HepG2 (cell line): ENCODE data around the gene WDR89. TPM values are rescaled to one million over a fixed set of nuclear protein-coding genes. Genes with fewer than 3 reads are reported as not detected.
"Not testable (repeated sequence)": the region's sequence is repeated elsewhere in the genome, so short reads cannot be mapped to it uniquely, and the experiment has no call there.

ENCODE experiments used
- ATAC-seq: fragments of 200-7000 bp; cut with Tn5 transposase; 3 replicates; pipeline ENCODE4 v1.9.1; 2020; ENCODE audit warnings: mild to moderate bottlenecking, moderate library complexity
- BruUV-seq: library from RNA; stranded (reverse); fragments of 400-500 nt; replicated peaks from 2 replicates; lab custom pipeline; 2021; lab: Mats Ljungman, UMichigan
- CTCF ChIA-PET: fragments of 300-600 bp; formaldehyde crosslinking; extraction: SDS; loops from one replicate; lab custom pipeline; 2021; ENCODE audit warnings: low total read pairs, inconsistent platforms, low intra/inter-chr PET ratio; lab: Yijun Ruan, JAX
- POLR2A ChIA-PET: fragments of 350-600 bp; sonication (Branson Sonifier 250); formaldehyde crosslinking; loops from one replicate; lab custom pipeline; 2020; ENCODE audit warnings: antibody characterized with exemption, inconsistent platforms; lab: Yijun Ruan, JAX
- DNase-seq: peaks from one replicate; pipeline ENCODE4 v3.0.0-alpha.2; 2015; ENCODE audit warnings: low spot score
- FAIRE-seq: peaks from 3 replicates; lab custom pipeline; 2011; peaks lifted over from hg19 to GRCh38; lab: Jason Lieb, UNC
- H2AFZ ChIP-seq: one replicate; pipeline ENCODE4 v1.6.1; 2011; ENCODE audit warnings: low read length, inconsistent platforms
- H3K27ac ChIP-seq: fragments of 300-600 bp; 3 replicates; pipeline ENCODE4 v1.8.0; 2011; ENCODE audit warnings: mixed run types, mild to moderate bottlenecking, mixed read lengths, low read length, inconsistent platforms; ENCODE audit not compliant: insufficient read depth; ENCODE audit errors: extremely low read length
- H3K27me3 ChIP-seq, 2 experiments: fragments of 200-600 bp in 1 of 2; 2 replicates in 1 of 2; 3 replicates in 1 of 2; pipeline versions ENCODE4 v1.6.0 to v1.8.0; 2011; ENCODE audit warnings: low read length in 2 of 2, mild to moderate bottlenecking in 2 of 2, moderate library complexity in 2 of 2, inconsistent platforms in 1 of 2; ENCODE audit not compliant: insufficient read depth in 2 of 2, control insufficient read depth in 1 of 2
- H3K36me3 ChIP-seq, 2 experiments: fragments of 200-600 bp in 1 of 2; replicated peaks in 1 of 2; 2 replicates in 1 of 2; 3 replicates in 1 of 2; pipeline versions ENCODE4 v1.5.1 to v1.8.0; 2011; ENCODE audit warnings: low read length in 2 of 2, inconsistent platforms in 1 of 2; ENCODE audit not compliant: insufficient read depth in 2 of 2, control insufficient read depth in 1 of 2
- H3K4me1 ChIP-seq: 2 replicates; pipeline ENCODE4 v1.5.1; 2012; ENCODE audit warnings: low read length, inconsistent platforms; ENCODE audit not compliant: insufficient read depth
- H3K4me2 ChIP-seq: 2 replicates; pipeline ENCODE4 v1.6.0; 2011; ENCODE audit warnings: low read depth, low read length, inconsistent platforms
- H3K4me3 ChIP-seq, 3 experiments: fragments of 200-600 bp in 1 of 3; sonication (generic), shearing (Covaris generic) in 1 of 3; replicated peaks in 1 of 3; 2 replicates each; pipeline ENCODE4 v1.5.1; 2011 to 2016; ENCODE audit warnings: low read length in 3 of 3, inconsistent platforms in 2 of 3, low read depth in 2 of 3, mild to moderate bottlenecking in 2 of 3, control low read depth in 1 of 3, mixed read lengths in 1 of 3; ENCODE audit not compliant: insufficient read depth in 1 of 3
- H3K79me2 ChIP-seq: one replicate; pipeline ENCODE4 v1.6.1; 2011; ENCODE audit warnings: low read length, inconsistent platforms; ENCODE audit not compliant: insufficient read depth
- H3K9ac ChIP-seq: 2 replicates; pipeline ENCODE4 v1.6.0; 2011; ENCODE audit warnings: mild to moderate bottlenecking, low read depth, low read length, inconsistent platforms; ENCODE audit not compliant: insufficient read depth
- H3K9me3 ChIP-seq: 2 replicates; pipeline ENCODE4 v1.5.1; 2012; ENCODE audit warnings: mild to moderate bottlenecking, low read length
- H4K20me1 ChIP-seq: 2 replicates; pipeline ENCODE4 v1.6.0; 2011; ENCODE audit warnings: inconsistent platforms, mild to moderate bottlenecking, low read length, moderate library complexity; ENCODE audit not compliant: insufficient read depth
- DNMT3B ChIP-seq: conservative IDR thresholded peaks from 2 replicates; pipeline ENCODE4 v1.6.1; 2016; ENCODE audit warnings: missing biosample characterization, control low read depth
- HNRNPL ChIP-seq: fragments of 200-400 bp; formaldehyde crosslinking; IDR thresholded peaks from 2 replicates; pipeline ENCODE4 v1.6.1; 2017; ENCODE audit warnings: mild to moderate bottlenecking, low read depth, low read length
- MAFK ChIP-seq, 2 experiments: IDR thresholded peaks in 1 of 2; conservative IDR thresholded peaks in 1 of 2; 2 replicates each; pipeline ENCODE4 v1.6.1; 2011; ENCODE audit warnings: improper control_type of control experiment in 2 of 2, low read length in 2 of 2
- MBD4 ChIP-seq: IDR thresholded peaks from 2 replicates; pipeline ENCODE4 v1.6.1; 2012; ENCODE audit warnings: low read length, inconsistent platforms, borderline replicate concordance
- ZNF530 ChIP-seq: sonication (generic); formaldehyde crosslinking; IDR thresholded peaks from 2 replicates; pipeline ENCODE4 v1.5.0; 2020; ENCODE audit warnings: low read depth, mild to moderate bottlenecking, missing genetic modification reagents
- ZNF607 ChIP-seq: sonication (generic); formaldehyde crosslinking; IDR thresholded peaks from 2 replicates; pipeline ENCODE4 v1.5.1; 2020; ENCODE audit warnings: missing genetic modification reagents, mild to moderate bottlenecking, borderline replicate concordance
- ZNF839 ChIP-seq: sonication (generic); formaldehyde crosslinking; IDR thresholded peaks from 2 replicates; pipeline ENCODE4 v1.4.0; 2020; ENCODE audit warnings: missing genetic modification reagents, mild to moderate bottlenecking, borderline replicate concordance
- WGBS: methylation state at CpG from one replicate; pipeline ENCODE4 v1.1.6; 2017; ENCODE audit warnings: low lambda C conversion rate; 5-methylcytosine and 5-hydroxymethylcytosine counted together
- in situ Hi-C: cut with HindIII; loops from 2 replicates; pipeline ENCODE4 v1.10.0; 2017; ENCODE audit warnings: low pct_unique_long_range_greater_than_20kb; ENCODE audit not compliant: extremely low pct_ligation_motif_present
- intact Hi-C: fragments of 100-400 bp; cut with micrococcal nuclease; formaldehyde crosslinking; loops from one replicate; pipeline ENCODE4 v1.10.0; 2022; ENCODE audit not compliant: unreplicated experiment
- polyA plus RNA-seq, 8 experiments: library from polyadenylated mRNA; depleted of rRNA in 3 of 8; stranded (reverse) in 7 of 8; unstranded in 1 of 8; fragments of >200 nt; fragmentation: Illumina TruSeq in 4 of 8; extraction: Trizol in 4 of 8; gene quantifications; 2 replicates each; pipeline versions ENCODE4 v1.2.1 to v1.2.3, GENCODE V29; 2011 to 2016; ENCODE audit warnings: low read depth in 4 of 8, missing spikeins in 1 of 8, mixed read lengths in 1 of 8; ENCODE audit not compliant: insufficient read depth in 1 of 8
- total RNA-seq, 5 experiments: library from RNA; depleted of rRNA; stranded (reverse); fragments of >200 nt; fragmentation: Illumina TruSeq; extraction: Trizol; gene quantifications; 2 replicates each; pipeline ENCODE4 v1.2.3, GENCODE V29; 2016; ENCODE audit warnings: low read depth in 1 of 5
- TF ChIP-seq, protein P1 (sequence below), 2 experiments: fragments of 450-650 bp in 1 of 2; sonication (generic) in 1 of 2; formaldehyde crosslinking; IDR thresholded peaks; 2 replicates each; pipeline versions ENCODE4 v1.5.0 to v1.8.0; 2020 to 2022; ENCODE audit warnings: mild to moderate bottlenecking in 1 of 2, missing genetic modification reagents in 1 of 2
- TF ChIP-seq, protein P2 (sequence below): sonication (generic); formaldehyde crosslinking; IDR thresholded peaks from 2 replicates; pipeline ENCODE4 v1.8.0; 2023; ENCODE audit warnings: mild to moderate bottlenecking, missing genetic modification reagents
- TF ChIP-seq, protein P3 (sequence below): sonication (generic); formaldehyde crosslinking; IDR thresholded peaks from 2 replicates; pipeline ENCODE4 v1.5.0; 2020; ENCODE audit warnings: missing genetic modification reagents
- TF ChIP-seq, protein P4 (sequence below): fragments of 450-650 bp; IDR thresholded peaks from 2 replicates; pipeline ENCODE4 v1.6.1; 2016

WDR89 gene
- total and polyA plus RNA-seq, 2 of the 13 experiments (the other 11 are each of a cell fraction or from before 2014, with no cell fraction given) = 5.2 to 20.1 TPM

DNA sequence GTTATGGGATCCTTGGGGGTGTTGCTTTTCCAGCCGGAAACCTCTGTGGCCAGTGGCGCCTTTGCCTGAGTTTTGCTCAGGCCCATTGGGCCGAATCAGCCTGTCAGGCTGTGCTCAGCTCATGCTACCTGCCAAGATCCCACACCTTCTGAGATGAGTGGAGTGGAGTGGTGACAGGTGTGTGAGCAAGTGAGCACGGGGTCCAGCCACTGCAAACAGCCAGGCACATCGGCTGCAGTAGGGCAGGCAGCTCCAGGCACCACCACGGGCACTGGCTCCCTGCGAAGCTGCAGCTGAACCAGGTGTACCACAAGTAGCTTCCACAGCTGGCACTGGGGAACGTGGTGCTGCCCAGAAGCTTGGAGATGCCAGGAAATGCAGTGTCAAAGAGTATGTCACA lies 21.1 kb upstream of the WDR89 start:
- Histone ChIP-seq H3K9ac (no peak overlapping the region), H3K27me3 (no peaks in the 10 kb centered on the region)
- DNase-seq (no peak), FAIRE-seq (no peak)
- BruUV-seq = no TSS peak
- TF ChIP-seq ZNF607 (CRISPR knock-in tag) (no peak), MBD4 (no peak), ZNF839 (CRISPR knock-in tag) (no peak), DNMT3B (CRISPR knock-in tag) (no peak), ZNF530 (no peak), MAFK (conservative IDR thresholded peaks at IDR 0.05 in 1 of 2, IDR thresholded peaks at IDR 0.05 in 1 of 2; ENCODE audit: low read length in 2 of 2) (no peak), HNRNPL (no peak)
- TF ChIP-seq, protein P1, sequence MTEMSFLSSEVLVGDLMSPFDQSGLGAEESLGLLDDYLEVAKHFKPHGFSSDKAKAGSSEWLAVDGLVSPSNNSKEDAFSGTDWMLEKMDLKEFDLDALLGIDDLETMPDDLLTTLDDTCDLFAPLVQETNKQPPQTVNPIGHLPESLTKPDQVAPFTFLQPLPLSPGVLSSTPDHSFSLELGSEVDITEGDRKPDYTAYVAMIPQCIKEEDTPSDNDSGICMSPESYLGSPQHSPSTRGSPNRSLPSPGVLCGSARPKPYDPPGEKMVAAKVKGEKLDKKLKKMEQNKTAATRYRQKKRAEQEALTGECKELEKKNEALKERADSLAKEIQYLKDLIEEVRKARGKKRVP (CRISPR knock-in tag; IDR thresholded peaks at IDR 0.05) = no peak
- TF ChIP-seq, protein P2, sequence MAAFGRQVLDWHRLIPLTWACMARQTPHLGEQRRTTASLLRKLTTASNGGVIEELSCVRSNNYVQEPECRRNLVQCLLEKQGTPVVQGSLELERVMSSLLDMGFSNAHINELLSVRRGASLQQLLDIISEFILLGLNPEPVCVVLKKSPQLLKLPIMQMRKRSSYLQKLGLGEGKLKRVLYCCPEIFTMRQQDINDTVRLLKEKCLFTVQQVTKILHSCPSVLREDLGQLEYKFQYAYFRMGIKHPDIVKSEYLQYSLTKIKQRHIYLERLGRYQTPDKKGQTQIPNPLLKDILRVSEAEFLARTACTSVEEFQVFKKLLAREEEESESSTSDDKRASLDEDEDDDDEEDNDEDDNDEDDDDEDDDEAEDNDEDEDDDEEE (CRISPR knock-in tag) = no peak
- TF ChIP-seq, protein P3, sequence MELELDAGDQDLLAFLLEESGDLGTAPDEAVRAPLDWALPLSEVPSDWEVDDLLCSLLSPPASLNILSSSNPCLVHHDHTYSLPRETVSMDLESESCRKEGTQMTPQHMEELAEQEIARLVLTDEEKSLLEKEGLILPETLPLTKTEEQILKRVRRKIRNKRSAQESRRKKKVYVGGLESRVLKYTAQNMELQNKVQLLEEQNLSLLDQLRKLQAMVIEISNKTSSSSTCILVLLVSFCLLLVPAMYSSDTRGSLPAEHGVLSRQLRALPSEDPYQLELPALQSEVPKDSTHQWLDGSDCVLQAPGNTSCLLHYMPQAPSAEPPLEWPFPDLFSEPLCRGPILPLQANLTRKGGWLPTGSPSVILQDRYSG = no peak
- TF ChIP-seq, protein P4, sequence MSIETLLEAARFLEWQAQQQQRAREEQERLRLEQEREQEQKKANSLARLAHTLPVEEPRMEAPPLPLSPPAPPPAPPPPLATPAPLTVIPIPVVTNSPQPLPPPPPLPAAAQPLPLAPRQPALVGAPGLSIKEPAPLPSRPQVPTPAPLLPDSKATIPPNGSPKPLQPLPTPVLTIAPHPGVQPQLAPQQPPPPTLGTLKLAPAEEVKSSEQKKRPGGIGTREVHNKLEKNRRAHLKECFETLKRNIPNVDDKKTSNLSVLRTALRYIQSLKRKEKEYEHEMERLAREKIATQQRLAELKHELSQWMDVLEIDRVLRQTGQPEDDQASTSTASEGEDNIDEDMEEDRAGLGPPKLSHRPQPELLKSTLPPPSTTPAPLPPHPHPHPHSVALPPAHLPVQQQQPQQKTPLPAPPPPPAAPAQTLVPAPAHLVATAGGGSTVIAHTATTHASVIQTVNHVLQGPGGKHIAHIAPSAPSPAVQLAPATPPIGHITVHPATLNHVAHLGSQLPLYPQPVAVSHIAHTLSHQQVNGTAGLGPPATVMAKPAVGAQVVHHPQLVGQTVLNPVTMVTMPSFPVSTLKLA = no peak
- TF ChIP-seq, all 625 proteins: peak for 0
- no peak overlapping the region for H3K4me3 ChIP-seq
- H2AFZ ChIP-seq = no peak overlapping the region
- H3K9me3 ChIP-seq = no peaks in the 10 kb centered on the region
- in situ Hi-C loops (no loop called here), intact Hi-C loops (no loop called here)
- no peak overlapping the region for H3K27ac ChIP-seq
- H3K36me3 ChIP-seq = no peaks in the 10 kb centered on the region
- peak; percentile 12; the same call in 2 of the 3 replicates for ATAC-seq
- ChIA-PET CTCF (no interaction called here), POLR2A (interaction anchor here (1.5 kb wide), 1 partner anchor 21 kb away, joined by 12 read pairs; the partner anchor contains the start of gene WDR89)
- H3K4me2 ChIP-seq = no peak overlapping the region
- no peaks in the 10 kb centered on the region for H4K20me1 ChIP-seq
- no CpG with 5 or more reads among the region's 8 CpGs for WGBS
- no peaks in the 10 kb centered on the region for H3K79me2 ChIP-seq
- H3K4me1 ChIP-seq = peaks cover 25% of the 10 kb centered on the region

DNA sequence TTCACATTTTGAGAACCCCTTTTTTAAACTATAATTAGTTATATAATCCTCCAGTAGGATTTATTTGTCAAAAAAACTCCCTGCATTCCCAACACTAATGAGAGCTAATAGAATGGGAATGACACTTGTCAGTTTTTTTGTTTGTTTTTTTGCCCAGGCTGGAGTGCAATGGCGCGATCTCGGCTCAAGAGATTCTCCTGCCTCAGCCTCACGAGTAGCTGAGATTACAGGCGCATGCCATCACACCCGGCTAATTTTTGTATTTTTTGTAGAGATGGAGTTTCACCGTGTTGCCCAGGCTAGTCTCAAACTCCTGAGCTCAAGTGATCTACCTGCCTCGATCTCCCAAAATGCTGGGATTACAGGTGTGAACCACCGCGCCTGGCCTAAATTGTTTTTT lies 20.2 kb upstream of the WDR89 start:
- H3K27ac ChIP-seq, H3K79me2 ChIP-seq, H3K9ac ChIP-seq, H3K27me3 ChIP-seq, H3K36me3 ChIP-seq, in situ Hi-C loops, FAIRE-seq, DNase-seq, H3K4me3 ChIP-seq, CTCF ChIA-PET, intact Hi-C loops, H3K9me3 ChIP-seq, BruUV-seq, POLR2A ChIA-PET, H2AFZ ChIP-seq, H3K4me2 ChIP-seq, ATAC-seq, H4K20me1 ChIP-seq: not testable (repeated sequence)
- WGBS = 93% methylated on average over 10 of the region's 10 CpGs
- peaks cover 25% of the 10 kb centered on the region for H3K4me1 ChIP-seq
